ENCODE data around the gene IREB2. TPM values are rescaled to one million over a fixed set of nuclear protein-coding genes. Genes with fewer than 3 reads are reported as not detected.

The IREB2 gene
- total RNA-seq, 1 experiment from 2014 or later: 89.5 TPM

DNA sequence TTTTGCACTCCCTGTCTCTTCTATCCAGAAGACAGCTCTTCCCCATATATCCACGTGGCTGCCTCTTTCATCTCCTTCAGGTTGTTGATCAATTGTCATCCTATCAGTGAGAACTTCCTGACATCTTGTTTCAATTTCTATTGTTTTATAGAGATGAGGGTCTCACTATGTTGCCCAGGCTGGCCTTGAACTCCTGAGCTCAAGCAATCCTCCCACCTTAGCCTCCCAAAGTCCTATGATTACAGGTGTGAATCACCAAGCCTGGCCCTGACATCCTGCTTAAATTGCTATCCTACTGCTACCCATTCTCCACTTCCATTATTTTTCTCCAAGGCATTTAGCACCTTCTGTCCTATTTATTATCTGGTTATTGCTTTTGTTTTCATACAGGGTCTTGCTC, 44.9 kb upstream of the IREB2 start:
- ChIA-PET POLR2A (interaction anchor here (1.0 kb wide), 1 partner anchor 12 kb away, joined by 3 read pairs; no protein-coding TSS in a partner anchor), CTCF (interaction anchor here (0.5 kb wide), 1 partner anchor 244 kb away, joined by 4 read pairs; no protein-coding TSS in a partner anchor)
- Mint-ChIP-seq H3K4me1 (peaks cover 75% of the 10 kb centered on the region), H3K27me3 (ENCODE audit: low read depth) (no peaks in the 10 kb centered on the region; the same call in none of the 2 replicates), H3K4me3 (no peak overlapping the region), H3K36me3 (no peaks in the 10 kb centered on the region), H3K9me3 (peaks cover 6% of the 10 kb centered on the region), H3K27ac (no peak overlapping the region)
- TF ChIP-seq ZNF121 (CRISPR knock-in tag; IDR thresholded peaks at IDR 0.05) (peak; percentile 91), USF2 (CRISPR knock-in tag; IDR thresholded peaks at IDR 0.05) (no peak), ZNF263 (CRISPR knock-in tag; IDR thresholded peaks at IDR 0.05; ENCODE audit: low read depth) (no peak), ESRRA (CRISPR knock-in tag; IDR thresholded peaks at IDR 0.05; ENCODE audit: borderline replicate concordance) (no peak), SOX15 (CRISPR knock-in tag; IDR thresholded peaks at IDR 0.05) (no peak)
- TF ChIP-seq, protein P1, sequence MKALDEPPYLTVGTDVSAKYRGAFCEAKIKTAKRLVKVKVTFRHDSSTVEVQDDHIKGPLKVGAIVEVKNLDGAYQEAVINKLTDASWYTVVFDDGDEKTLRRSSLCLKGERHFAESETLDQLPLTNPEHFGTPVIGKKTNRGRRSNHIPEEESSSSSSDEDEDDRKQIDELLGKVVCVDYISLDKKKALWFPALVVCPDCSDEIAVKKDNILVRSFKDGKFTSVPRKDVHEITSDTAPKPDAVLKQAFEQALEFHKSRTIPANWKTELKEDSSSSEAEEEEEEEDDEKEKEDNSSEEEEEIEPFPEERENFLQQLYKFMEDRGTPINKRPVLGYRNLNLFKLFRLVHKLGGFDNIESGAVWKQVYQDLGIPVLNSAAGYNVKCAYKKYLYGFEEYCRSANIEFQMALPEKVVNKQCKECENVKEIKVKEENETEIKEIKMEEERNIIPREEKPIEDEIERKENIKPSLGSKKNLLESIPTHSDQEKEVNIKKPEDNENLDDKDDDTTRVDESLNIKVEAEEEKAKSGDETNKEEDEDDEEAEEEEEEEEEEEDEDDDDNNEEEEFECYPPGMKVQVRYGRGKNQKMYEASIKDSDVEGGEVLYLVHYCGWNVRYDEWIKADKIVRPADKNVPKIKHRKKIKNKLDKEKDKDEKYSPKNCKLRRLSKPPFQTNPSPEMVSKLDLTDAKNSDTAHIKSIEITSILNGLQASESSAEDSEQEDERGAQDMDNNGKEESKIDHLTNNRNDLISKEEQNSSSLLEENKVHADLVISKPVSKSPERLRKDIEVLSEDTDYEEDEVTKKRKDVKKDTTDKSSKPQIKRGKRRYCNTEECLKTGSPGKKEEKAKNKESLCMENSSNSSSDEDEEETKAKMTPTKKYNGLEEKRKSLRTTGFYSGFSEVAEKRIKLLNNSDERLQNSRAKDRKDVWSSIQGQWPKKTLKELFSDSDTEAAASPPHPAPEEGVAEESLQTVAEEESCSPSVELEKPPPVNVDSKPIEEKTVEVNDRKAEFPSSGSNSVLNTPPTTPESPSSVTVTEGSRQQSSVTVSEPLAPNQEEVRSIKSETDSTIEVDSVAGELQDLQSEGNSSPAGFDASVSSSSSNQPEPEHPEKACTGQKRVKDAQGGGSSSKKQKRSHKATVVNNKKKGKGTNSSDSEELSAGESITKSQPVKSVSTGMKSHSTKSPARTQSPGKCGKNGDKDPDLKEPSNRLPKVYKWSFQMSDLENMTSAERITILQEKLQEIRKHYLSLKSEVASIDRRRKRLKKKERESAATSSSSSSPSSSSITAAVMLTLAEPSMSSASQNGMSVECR (CRISPR knock-in tag; IDR thresholded peaks at IDR 0.05; ENCODE audit: borderline replicate concordance): no peak
- no peak for DNase-seq (ENCODE audit: low spot score)
- ATAC-seq: no peak

DNA sequence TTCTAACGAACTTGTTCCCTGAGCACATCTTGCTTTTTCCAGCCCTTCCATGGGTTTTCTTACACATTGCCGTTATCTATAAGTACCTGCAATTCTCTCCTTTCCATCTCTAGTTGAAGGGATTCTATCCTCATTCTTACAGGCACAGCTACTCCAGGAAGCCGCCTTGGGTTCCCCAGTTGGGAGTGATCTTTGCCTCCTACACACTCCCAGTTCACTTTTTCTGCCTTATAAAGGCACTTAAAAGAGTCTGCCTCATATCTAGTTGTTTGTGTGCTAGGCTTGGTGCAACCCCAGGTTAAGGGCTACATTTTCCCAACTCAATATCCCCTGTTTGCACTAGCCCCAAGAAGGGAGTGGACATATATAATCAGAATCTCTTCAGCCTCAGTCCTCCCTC, 44.0 kb upstream of the IREB2 start:
- DNase-seq (ENCODE audit: low spot score) (no peak), ATAC-seq (no peak)
- Mint-ChIP-seq H3K4me3 (no peak overlapping the region), H3K36me3 (no peaks in the 10 kb centered on the region), H3K9me3 (peaks cover 6% of the 10 kb centered on the region), H3K4me1 (peaks cover 80% of the 10 kb centered on the region), H3K27me3 (ENCODE audit: low read depth) (no peaks in the 10 kb centered on the region; the same call in none of the 2 replicates), H3K27ac (no peak overlapping the region)
- no peak for TF ChIP-seq ZNF219 (CRISPR knock-in tag; IDR thresholded peaks at IDR 0.05; ENCODE audit: borderline replicate concordance)
- TF ChIP-seq CREM (CRISPR knock-in tag; IDR thresholded peaks at IDR 0.05): no peak
- TF ChIP-seq HMGXB4 (CRISPR knock-in tag; IDR thresholded peaks at IDR 0.05): no peak
- no peak for TF ChIP-seq IRF1 (CRISPR knock-in tag; IDR thresholded peaks at IDR 0.05)
- TF ChIP-seq, protein P2, sequence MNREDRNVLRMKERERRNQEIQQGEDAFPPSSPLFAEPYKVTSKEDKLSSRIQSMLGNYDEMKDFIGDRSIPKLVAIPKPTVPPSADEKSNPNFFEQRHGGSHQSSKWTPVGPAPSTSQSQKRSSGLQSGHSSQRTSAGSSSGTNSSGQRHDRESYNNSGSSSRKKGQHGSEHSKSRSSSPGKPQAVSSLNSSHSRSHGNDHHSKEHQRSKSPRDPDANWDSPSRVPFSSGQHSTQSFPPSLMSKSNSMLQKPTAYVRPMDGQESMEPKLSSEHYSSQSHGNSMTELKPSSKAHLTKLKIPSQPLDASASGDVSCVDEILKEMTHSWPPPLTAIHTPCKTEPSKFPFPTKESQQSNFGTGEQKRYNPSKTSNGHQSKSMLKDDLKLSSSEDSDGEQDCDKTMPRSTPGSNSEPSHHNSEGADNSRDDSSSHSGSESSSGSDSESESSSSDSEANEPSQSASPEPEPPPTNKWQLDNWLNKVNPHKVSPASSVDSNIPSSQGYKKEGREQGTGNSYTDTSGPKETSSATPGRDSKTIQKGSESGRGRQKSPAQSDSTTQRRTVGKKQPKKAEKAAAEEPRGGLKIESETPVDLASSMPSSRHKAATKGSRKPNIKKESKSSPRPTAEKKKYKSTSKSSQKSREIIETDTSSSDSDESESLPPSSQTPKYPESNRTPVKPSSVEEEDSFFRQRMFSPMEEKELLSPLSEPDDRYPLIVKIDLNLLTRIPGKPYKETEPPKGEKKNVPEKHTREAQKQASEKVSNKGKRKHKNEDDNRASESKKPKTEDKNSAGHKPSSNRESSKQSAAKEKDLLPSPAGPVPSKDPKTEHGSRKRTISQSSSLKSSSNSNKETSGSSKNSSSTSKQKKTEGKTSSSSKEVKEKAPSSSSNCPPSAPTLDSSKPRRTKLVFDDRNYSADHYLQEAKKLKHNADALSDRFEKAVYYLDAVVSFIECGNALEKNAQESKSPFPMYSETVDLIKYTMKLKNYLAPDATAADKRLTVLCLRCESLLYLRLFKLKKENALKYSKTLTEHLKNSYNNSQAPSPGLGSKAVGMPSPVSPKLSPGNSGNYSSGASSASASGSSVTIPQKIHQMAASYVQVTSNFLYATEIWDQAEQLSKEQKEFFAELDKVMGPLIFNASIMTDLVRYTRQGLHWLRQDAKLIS (CRISPR knock-in tag; IDR thresholded peaks at IDR 0.05; ENCODE audit: borderline replicate concordance): no peak
- TF ChIP-seq ZSCAN18 (CRISPR knock-in tag; IDR thresholded peaks at IDR 0.05): no peak
- TF ChIP-seq GABPB1 (CRISPR knock-in tag; IDR thresholded peaks at IDR 0.05): no peak
- TF ChIP-seq, protein P3, sequence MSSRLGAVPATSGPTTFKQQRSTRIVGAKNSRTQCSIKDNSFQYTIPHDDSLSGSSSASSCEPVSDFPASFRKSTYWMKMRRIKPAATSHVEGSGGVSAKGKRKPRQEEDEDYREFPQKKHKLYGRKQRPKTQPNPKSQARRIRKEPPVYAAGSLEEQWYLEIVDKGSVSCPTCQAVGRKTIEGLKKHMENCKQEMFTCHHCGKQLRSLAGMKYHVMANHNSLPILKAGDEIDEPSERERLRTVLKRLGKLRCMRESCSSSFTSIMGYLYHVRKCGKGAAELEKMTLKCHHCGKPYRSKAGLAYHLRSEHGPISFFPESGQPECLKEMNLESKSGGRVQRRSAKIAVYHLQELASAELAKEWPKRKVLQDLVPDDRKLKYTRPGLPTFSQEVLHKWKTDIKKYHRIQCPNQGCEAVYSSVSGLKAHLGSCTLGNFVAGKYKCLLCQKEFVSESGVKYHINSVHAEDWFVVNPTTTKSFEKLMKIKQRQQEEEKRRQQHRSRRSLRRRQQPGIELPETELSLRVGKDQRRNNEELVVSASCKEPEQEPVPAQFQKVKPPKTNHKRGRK (CRISPR knock-in tag; IDR thresholded peaks at IDR 0.05; ENCODE audit: borderline replicate concordance): no peak
- no peak for TF ChIP-seq HMGA2 (CRISPR knock-in tag; IDR thresholded peaks at IDR 0.05)
- ChIA-PET CTCF (interaction anchor here (1.8 kb wide), 1 partner anchor 77 kb away, joined by 8 read pairs; no protein-coding TSS in a partner anchor), POLR2A (interaction anchor here (0.6 kb wide), 1 partner anchor 89 kb away, joined by 3 read pairs; no protein-coding TSS in a partner anchor)

Data from WTC11 (cell line).